ENCODE measurements around the gene ARHGAP45.
"Not testable (repeated sequence)": the region's sequence is repeated elsewhere in the genome, so short reads cannot be mapped to it uniquely, and the experiment has no call there.

The ARHGAP45 gene

GRCh38 chr19:1126984-1127760, 60.2 kb downstream of the ARHGAP45 start:
- no peak overlapping the region for H3K4me3 ChIP-seq (ENCODE audit: low read length)
- no peak for TF ChIP-seq CTCF (IDR thresholded peaks at IDR 0.05; ENCODE audit: insufficient read depth, low read depth, low read length, missing control alignments)
- no peak for DNase-seq (ENCODE audit: low read depth)

- TF ChIP-seq CTCF (IDR thresholded peaks at IDR 0.05; ENCODE audit: insufficient read depth, low read depth, low read length, missing control alignments): no peak
- DNase-seq (ENCODE audit: low read depth): peak; percentile 54
- no peak overlapping the region for H3K4me3 ChIP-seq (ENCODE audit: low read length)
Measured at GRCh38 chr19:1128106-1128505, 61.1 kb downstream of the ARHGAP45 start.

- H3K4me3 ChIP-seq (ENCODE audit: low read length); DNase-seq (ENCODE audit: low read depth): not testable (repeated sequence)
Measured at GRCh38 chr19:1129084-1129483, 62.1 kb downstream of the ARHGAP45 start.

GRCh38 chr19:1129535-1129934, 62.6 kb downstream of the ARHGAP45 start:
- TF ChIP-seq CTCF (IDR thresholded peaks at IDR 0.05; ENCODE audit: insufficient read depth, low read depth, low read length, missing control alignments): no peak
- no peak overlapping the region for H3K4me3 ChIP-seq (ENCODE audit: low read length)
- no peak for DNase-seq (ENCODE audit: low read depth)

- TF ChIP-seq CTCF (IDR thresholded peaks at IDR 0.05; ENCODE audit: insufficient read depth, low read depth, low read length, missing control alignments): no peak
- no peak for DNase-seq (ENCODE audit: low read depth)
- peak overlapping the region; percentile 50 for H3K4me3 ChIP-seq (ENCODE audit: low read length)
Measured at GRCh38 chr19:1130771-1131717, 64.1 kb downstream of the ARHGAP45 start.

GRCh38 chr19:1131718-1132551, 65.0 kb downstream of the ARHGAP45 start:
- no peak for TF ChIP-seq CTCF (IDR thresholded peaks at IDR 0.05; ENCODE audit: insufficient read depth, low read depth, low read length, missing control alignments)

More at GRCh38 chr19:1131718-1132551, 65.0 kb downstream of the ARHGAP45 start:
- DNase-seq (ENCODE audit: low read depth): peak; percentile 96
- peak overlapping the region; percentile 50 for H3K4me3 ChIP-seq (ENCODE audit: low read length)

Measured in epithelial cell of esophagus (primary cell).